PFSK-1 (cell line): ENCODE measurements around the gene BABAM2.

ENCODE experiments used
- TAF1 ChIP-seq: IDR thresholded peaks from 2 replicates; pipeline ENCODE4 v1.6.1; 2012; ENCODE audit warnings: low read length, control low read depth, borderline replicate concordance; ENCODE audit not compliant: insufficient read depth
- TF ChIP-seq, protein P1 (sequence below), 2 experiments: IDR thresholded peaks; 2 replicates each; pipeline versions ENCODE4 v1.6.1 to v1.8.0; 2011 to 2012; ENCODE audit warnings: low read depth in 2 of 2, low read length in 2 of 2, control low read depth in 1 of 2, inconsistent platforms in 1 of 2, mild to moderate bottlenecking in 1 of 2, moderate library complexity in 1 of 2; ENCODE audit not compliant: insufficient read depth in 1 of 2

DNA sequence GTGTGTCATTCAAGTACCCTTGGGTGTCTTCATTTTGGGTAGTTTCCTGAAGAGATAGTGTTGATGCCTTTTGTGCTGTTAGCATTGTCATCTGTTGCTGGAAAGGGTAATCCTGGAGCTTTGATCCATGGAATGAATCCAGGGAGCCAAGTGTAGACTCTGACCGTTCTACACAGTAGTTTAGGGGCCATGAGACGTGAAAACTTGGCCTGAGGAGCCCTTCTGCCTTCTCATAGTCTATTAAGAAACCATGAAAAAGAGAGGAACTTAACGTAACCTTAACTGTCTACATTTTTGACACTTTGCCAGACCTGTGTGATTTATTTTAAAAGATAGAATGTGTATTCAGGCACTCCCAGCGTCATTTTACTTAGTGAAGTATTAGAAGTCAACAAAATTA, 194.0 kb downstream of the BABAM2 start:
- no peak for TF ChIP-seq TAF1
- TF ChIP-seq, protein P1, sequence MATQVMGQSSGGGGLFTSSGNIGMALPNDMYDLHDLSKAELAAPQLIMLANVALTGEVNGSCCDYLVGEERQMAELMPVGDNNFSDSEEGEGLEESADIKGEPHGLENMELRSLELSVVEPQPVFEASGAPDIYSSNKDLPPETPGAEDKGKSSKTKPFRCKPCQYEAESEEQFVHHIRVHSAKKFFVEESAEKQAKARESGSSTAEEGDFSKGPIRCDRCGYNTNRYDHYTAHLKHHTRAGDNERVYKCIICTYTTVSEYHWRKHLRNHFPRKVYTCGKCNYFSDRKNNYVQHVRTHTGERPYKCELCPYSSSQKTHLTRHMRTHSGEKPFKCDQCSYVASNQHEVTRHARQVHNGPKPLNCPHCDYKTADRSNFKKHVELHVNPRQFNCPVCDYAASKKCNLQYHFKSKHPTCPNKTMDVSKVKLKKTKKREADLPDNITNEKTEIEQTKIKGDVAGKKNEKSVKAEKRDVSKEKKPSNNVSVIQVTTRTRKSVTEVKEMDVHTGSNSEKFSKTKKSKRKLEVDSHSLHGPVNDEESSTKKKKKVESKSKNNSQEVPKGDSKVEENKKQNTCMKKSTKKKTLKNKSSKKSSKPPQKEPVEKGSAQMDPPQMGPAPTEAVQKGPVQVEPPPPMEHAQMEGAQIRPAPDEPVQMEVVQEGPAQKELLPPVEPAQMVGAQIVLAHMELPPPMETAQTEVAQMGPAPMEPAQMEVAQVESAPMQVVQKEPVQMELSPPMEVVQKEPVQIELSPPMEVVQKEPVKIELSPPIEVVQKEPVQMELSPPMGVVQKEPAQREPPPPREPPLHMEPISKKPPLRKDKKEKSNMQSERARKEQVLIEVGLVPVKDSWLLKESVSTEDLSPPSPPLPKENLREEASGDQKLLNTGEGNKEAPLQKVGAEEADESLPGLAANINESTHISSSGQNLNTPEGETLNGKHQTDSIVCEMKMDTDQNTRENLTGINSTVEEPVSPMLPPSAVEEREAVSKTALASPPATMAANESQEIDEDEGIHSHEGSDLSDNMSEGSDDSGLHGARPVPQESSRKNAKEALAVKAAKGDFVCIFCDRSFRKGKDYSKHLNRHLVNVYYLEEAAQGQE (IDR thresholded peaks at IDR 0.05; ENCODE audit: insufficient read depth in 1 of 2, low read depth in 2 of 2, low read length in 2 of 2): no peak
